H1 (cell line): ENCODE data around the gene AOAH.

Experiments
- CBX8 ChIP-seq: fragments of 300-800, 300-1000 bp; sonication (generic); IDR thresholded peaks from 2 replicates; pipeline ENCODE4 v1.7.1; 2016; ENCODE audit warnings: low read depth, low read length, borderline replicate concordance
- EZH2 ChIP-seq: fragments of 200-600 bp; sonication (generic); IDR thresholded peaks from 2 replicates; pipeline ENCODE4 v1.7.1; 2012; ENCODE audit warnings: low read depth, mild to moderate bottlenecking, moderate library complexity, low read length, inconsistent platforms; ENCODE audit not compliant: severe bottlenecking
- MAFK ChIP-seq: IDR thresholded peaks from 2 replicates; pipeline ENCODE4 v1.6.1; 2012; ENCODE audit warnings: low read depth, mild to moderate bottlenecking, improper control_type of control experiment, low read length
- PHF8 ChIP-seq: fragments of 200-600 bp; sonication (generic); conservative IDR thresholded peaks from 2 replicates; pipeline ENCODE4 v1.7.1; 2012; ENCODE audit warnings: low read depth, mild to moderate bottlenecking, inconsistent platforms, low read length, moderate library complexity
- POLR2A ChIP-seq, 2 experiments: IDR thresholded peaks; 1 replicate in 1 of 2; 2 replicates in 1 of 2; pipeline ENCODE4 v1.6.1; 2011; ENCODE audit warnings: low read depth in 2 of 2, low read length in 2 of 2, mild to moderate bottlenecking in 2 of 2; ENCODE audit errors: control extremely low read depth in 1 of 2
- SIN3A ChIP-seq, 2 experiments: IDR thresholded peaks in 1 of 2; conservative IDR thresholded peaks in 1 of 2; 2 replicates each; pipeline ENCODE4 v1.6.1; 2011 to 2012; ENCODE audit warnings: low read length in 2 of 2, improper control_type of control experiment in 1 of 2, low read depth in 1 of 2, mild to moderate bottlenecking in 1 of 2
- SRF ChIP-seq: IDR thresholded peaks from 2 replicates; pipeline ENCODE4 v1.6.1; 2011; ENCODE audit warnings: mild to moderate bottlenecking, low read depth, low read length, moderate library complexity
- TF ChIP-seq, protein P1 (sequence below), 3 experiments: IDR thresholded peaks; 1 replicate in 2 of 3; 2 replicates in 1 of 3; pipeline versions ENCODE4 v1.5.1 to v1.6.1; 2011; ENCODE audit warnings: low read length in 3 of 3, mild to moderate bottlenecking in 3 of 3, inconsistent platforms in 2 of 3, low read depth in 1 of 3, moderate library complexity in 1 of 3; ENCODE audit not compliant: insufficient read depth in 1 of 3; ENCODE audit errors: control extremely low read depth in 1 of 3
- TF ChIP-seq, protein P2 (sequence below): IDR thresholded peaks from 2 replicates; pipeline ENCODE4 v1.6.1; 2012; ENCODE audit warnings: inconsistent platforms

DNA sequence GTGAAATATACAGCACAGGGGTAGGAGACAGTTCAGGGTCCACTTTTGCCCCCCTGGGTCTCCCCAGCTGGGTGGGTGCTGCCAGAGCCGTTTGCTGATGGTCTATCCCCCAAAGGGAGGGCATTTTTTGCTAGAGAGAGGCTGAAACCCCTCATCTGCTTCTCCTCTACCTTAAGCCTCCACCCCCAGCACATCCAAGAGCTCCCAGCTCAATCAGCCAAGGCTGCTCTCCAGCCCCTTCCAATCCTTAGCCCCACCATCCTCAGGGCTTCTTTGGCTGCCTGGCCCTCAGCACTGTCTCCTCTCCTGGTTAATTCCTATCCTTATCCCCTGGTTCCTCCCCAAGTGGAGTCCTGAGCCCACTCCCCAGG, 153.1 kb downstream of the AOAH start:
- TF ChIP-seq POLR2A (IDR thresholded peaks at IDR 0.05; ENCODE audit: control extremely low read depth in 1 of 2, low read depth in 2 of 2, low read length in 2 of 2): no peak
- TF ChIP-seq SIN3A (conservative IDR thresholded peaks at IDR 0.05 in 1 of 2, IDR thresholded peaks at IDR 0.05 in 1 of 2; ENCODE audit: low read depth in 1 of 2, low read length in 2 of 2): no peak
- no peak for TF ChIP-seq EZH2
- TF ChIP-seq, protein P1, sequence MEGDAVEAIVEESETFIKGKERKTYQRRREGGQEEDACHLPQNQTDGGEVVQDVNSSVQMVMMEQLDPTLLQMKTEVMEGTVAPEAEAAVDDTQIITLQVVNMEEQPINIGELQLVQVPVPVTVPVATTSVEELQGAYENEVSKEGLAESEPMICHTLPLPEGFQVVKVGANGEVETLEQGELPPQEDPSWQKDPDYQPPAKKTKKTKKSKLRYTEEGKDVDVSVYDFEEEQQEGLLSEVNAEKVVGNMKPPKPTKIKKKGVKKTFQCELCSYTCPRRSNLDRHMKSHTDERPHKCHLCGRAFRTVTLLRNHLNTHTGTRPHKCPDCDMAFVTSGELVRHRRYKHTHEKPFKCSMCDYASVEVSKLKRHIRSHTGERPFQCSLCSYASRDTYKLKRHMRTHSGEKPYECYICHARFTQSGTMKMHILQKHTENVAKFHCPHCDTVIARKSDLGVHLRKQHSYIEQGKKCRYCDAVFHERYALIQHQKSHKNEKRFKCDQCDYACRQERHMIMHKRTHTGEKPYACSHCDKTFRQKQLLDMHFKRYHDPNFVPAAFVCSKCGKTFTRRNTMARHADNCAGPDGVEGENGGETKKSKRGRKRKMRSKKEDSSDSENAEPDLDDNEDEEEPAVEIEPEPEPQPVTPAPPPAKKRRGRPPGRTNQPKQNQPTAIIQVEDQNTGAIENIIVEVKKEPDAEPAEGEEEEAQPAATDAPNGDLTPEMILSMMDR (IDR thresholded peaks at IDR 0.05; ENCODE audit: control extremely low read depth in 1 of 3, insufficient read depth in 1 of 3, low read depth in 1 of 3, low read length in 3 of 3): no peak
- TF ChIP-seq PHF8: no peak
- TF ChIP-seq SRF: no peak
- TF ChIP-seq CBX8: no peak
- TF ChIP-seq, protein P2, sequence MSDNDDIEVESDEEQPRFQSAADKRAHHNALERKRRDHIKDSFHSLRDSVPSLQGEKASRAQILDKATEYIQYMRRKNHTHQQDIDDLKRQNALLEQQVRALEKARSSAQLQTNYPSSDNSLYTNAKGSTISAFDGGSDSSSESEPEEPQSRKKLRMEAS: no peak
- TF ChIP-seq MAFK: no peak
